Ascending aorta (tissue), 2 donors: ENCODE data around the gene NR2F2. TPM values are rescaled to one million over a fixed set of nuclear protein-coding genes. Genes with fewer than 3 reads are reported as not detected.

Source experiments
- DNase-seq, 2 donors: peaks; one replicate each; pipeline ENCODE4 v3.0.0-alpha.2; 2019; ENCODE audit warnings: low spot score in 2 of 2
- H3K27ac ChIP-seq, 2 donors: fragments of 200-600 bp; sonication (generic); one replicate each; pipeline ENCODE4 v1.5.1; 2016 to 2017; ENCODE audit warnings: mild to moderate bottlenecking in 1 of 2
- H3K27me3 ChIP-seq: fragments of 200-600 bp; sonication (generic); one replicate; pipeline ENCODE4 v1.5.1; 2017
- H3K36me3 ChIP-seq, 2 donors: fragments of 200-600 bp; sonication (generic); one replicate each; pipeline ENCODE4 v1.5.1; 2016
- H3K4me1 ChIP-seq, 2 donors: fragments of 200-600 bp; sonication (generic); one replicate each; pipeline ENCODE4 v1.5.1; 2016 to 2017; ENCODE audit warnings: mild to moderate bottlenecking in 1 of 2
- H3K4me3 ChIP-seq, 2 donors: fragments of 200-600 bp; sonication (generic); one replicate each; pipeline ENCODE4 v1.5.1; 2016 to 2017; ENCODE audit warnings: mild to moderate bottlenecking in 1 of 2
- H3K9me3 ChIP-seq, 2 donors: fragments of 200-600 bp; sonication (generic); one replicate each; pipeline ENCODE4 v1.5.1; 2016
- CTCF ChIP-seq, 3 experiments: fragments of 200-600 bp in 2 of 3; fragments of 450-650 bp in 1 of 3; sonication (generic) in 2 of 3; IDR thresholded peaks; one replicate each; pipeline ENCODE4 v1.5.1; 2016 to 2019; ENCODE audit warnings: antibody characterized with exemption in 3 of 3, mild to moderate bottlenecking in 1 of 3, moderate library complexity in 1 of 3
- intact Hi-C: fragments of 100-400 bp; cut with DNase I; formaldehyde crosslinking; loops from one replicate; pipeline ENCODE4 v1.15.1; 2023
- total RNA-seq: library from RNA; depleted of rRNA; stranded (reverse); fragments of >200 nt; gene quantifications from one replicate; pipeline ENCODE4 v1.1.0, GENCODE V29; 2016

The NR2F2 gene
- total RNA-seq, 1 donor from 2014 or later = 126 TPM

GRCh38 chr15:96341513-96342405, 11.3 kb downstream of the NR2F2 start:
- peaks cover 0 to 18% of the 10 kb centered on the region in 2 donors for H3K36me3 ChIP-seq
- intact Hi-C loops = loop anchor here (10.0 kb wide), 1 partner anchor 1317 kb away; no protein-coding TSS in a partner anchor
- no peaks in the 10 kb centered on the region for H3K9me3 ChIP-seq
- H3K4me3 ChIP-seq = peak overlapping the region; percentile 95
- H3K27me3 ChIP-seq = no peaks in the 10 kb centered on the region
- no peak for TF ChIP-seq CTCF (IDR thresholded peaks at IDR 0.05)
- peak overlapping the region; percentile 91 for H3K27ac ChIP-seq
- DNase-seq = peak in 1 of 2 donors; percentile 64
- peaks cover 0 to 6% of the 10 kb centered on the region in 2 donors for H3K4me1 ChIP-seq

GRCh38 chr15:96342406-96343112, 12.1 kb downstream of the NR2F2 start:
- H3K4me3 ChIP-seq = peak overlapping the region; percentile 95
- H3K36me3 ChIP-seq = peaks cover 0 to 12% of the 10 kb centered on the region in 2 donors
- DNase-seq = no peak
- H3K4me1 ChIP-seq = peaks cover 0 to 6% of the 10 kb centered on the region in 2 donors
- TF ChIP-seq CTCF (IDR thresholded peaks at IDR 0.05) = no peak
- H3K27me3 ChIP-seq = no peaks in the 10 kb centered on the region
- no peaks in the 10 kb centered on the region for H3K9me3 ChIP-seq
- intact Hi-C loops = loop anchor here (10.0 kb wide), 1 partner anchor 1318 kb away; no protein-coding TSS in a partner anchor
- H3K27ac ChIP-seq = peak overlapping the region; percentile 91

GRCh38 chr15:96343113-96344059, 12.9 kb downstream of the NR2F2 start:
- intact Hi-C loops = loop anchor here (2.0 to 10.0 kb wide), 2 partner anchors 15 to 1319 kb away; no protein-coding TSS in a partner anchor
- Histone ChIP-seq H3K4me1 (peaks cover 0 to 6% of the 10 kb centered on the region in 2 donors), H3K4me3 (peak overlapping the region in 1 of 2 donors; percentile 37), H3K27ac (peak overlapping the region; percentile 91), H3K27me3 (no peaks in the 10 kb centered on the region), H3K9me3 (no peaks in the 10 kb centered on the region), H3K36me3 (peaks cover 0 to 12% of the 10 kb centered on the region in 2 donors)
- peak in 1 of 2 donors; percentile 51 for DNase-seq
- TF ChIP-seq CTCF (IDR thresholded peaks at IDR 0.05) = no peak

GRCh38 chr15:96344060-96344705, 13.7 kb downstream of the NR2F2 start:
- H3K9me3 ChIP-seq = no peaks in the 10 kb centered on the region
- no peak for TF ChIP-seq CTCF (IDR thresholded peaks at IDR 0.05)
- DNase-seq = peak in 1 of 2 donors; percentile 57
- H3K36me3 ChIP-seq = peaks cover 0 to 12% of the 10 kb centered on the region in 2 donors
- H3K4me1 ChIP-seq = peaks cover 0 to 6% of the 10 kb centered on the region in 2 donors
- H3K27ac ChIP-seq = peak overlapping the region; percentile 91
- intact Hi-C loops = loop anchor here (2.0 to 10.0 kb wide), 2 partner anchors 15 to 1319 kb away; no protein-coding TSS in a partner anchor
- H3K4me3 ChIP-seq = peak overlapping the region in 1 of 2 donors; percentile 89
- H3K27me3 ChIP-seq = no peaks in the 10 kb centered on the region
